Measurements from ENCODE around the gene JMJD8. TPM values are rescaled to one million over a fixed set of nuclear protein-coding genes. Genes with fewer than 3 reads are reported as not detected.
A peak's percentile ranks its signal among the peaks of the same experiment; 100 is the strongest.

The JMJD8 gene
- total and polyA plus RNA-seq, 12 donors = 50.8 to 137 (median 93.1) TPM

DNA sequence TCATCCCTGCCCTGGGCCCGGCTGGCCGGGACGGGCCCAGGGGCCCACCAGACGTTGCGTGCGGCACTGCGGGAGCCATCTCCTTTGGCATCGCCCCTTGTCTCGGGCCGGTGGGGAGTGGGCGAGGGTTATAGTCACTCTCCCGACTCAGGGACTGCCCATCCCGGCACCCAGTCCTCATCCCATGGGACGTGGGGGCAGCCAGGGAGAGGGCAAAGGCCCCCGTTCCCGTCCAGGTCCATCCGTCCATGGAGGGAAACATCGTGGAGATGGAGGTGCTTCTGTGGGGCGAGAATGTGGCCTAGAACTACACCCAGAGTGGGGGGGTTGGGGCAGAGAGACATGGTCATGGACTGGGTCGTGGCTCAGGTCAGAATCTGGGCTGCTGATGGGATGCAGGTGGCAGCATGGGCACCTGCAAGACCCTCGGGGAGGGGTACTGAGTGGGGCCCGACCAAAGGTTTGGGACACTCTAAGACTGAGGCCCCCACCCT lies 37.4 kb downstream of the JMJD8 start:
- intact Hi-C loops (cut with DNase I) = no loop called here
- no peaks in the 10 kb centered on the region for H3K36me3 ChIP-seq (replicated peaks in 1 of 2)
- no peak for TF ChIP-seq POLR2A (IDR thresholded peaks at IDR 0.05)
- no peak for TF ChIP-seq CTCF (IDR thresholded peaks at IDR 0.05)
- peaks cover 70 to 80% of the 10 kb centered on the region in 2 donors for H3K4me1 ChIP-seq (replicated peaks in 1 of 2)
- H3K9me3 ChIP-seq (replicated peaks in 1 of 3) = no peaks in the 10 kb centered on the region
- no peak overlapping the region for H3K4me3 ChIP-seq
- WGBS, 4 donors = 74 to 88% (median 80%) methylated on average over 14 to 22 of the region's 22 CpGs
- no peaks in the 10 kb centered on the region for H3K27me3 ChIP-seq
- no peak for DNase-seq
- H3K27ac ChIP-seq = peak overlapping the region; percentile 37 to 95 (median 74)

- 53 to 63% (median 61%) methylated on average over 25 to 32 of the region's 32 CpGs for WGBS, 4 donors
- peak in 6 of 7 donors; percentile 83 to 91 (median 89) for DNase-seq
- no peaks in the 10 kb centered on the region for H3K27me3 ChIP-seq
- peaks cover 70 to 74% of the 10 kb centered on the region in 2 donors for H3K4me1 ChIP-seq (replicated peaks in 1 of 2)
- H3K36me3 ChIP-seq (replicated peaks in 1 of 2) = no peaks in the 10 kb centered on the region
- TF ChIP-seq CTCF (IDR thresholded peaks at IDR 0.05) (no peak), POLR2A (IDR thresholded peaks at IDR 0.05) (peak in 1 of 2 donors; percentile 36)
- H3K4me3 ChIP-seq = no peak overlapping the region
- no peaks in the 10 kb centered on the region for H3K9me3 ChIP-seq (replicated peaks in 1 of 3)
- peak overlapping the region; percentile 37 to 95 (median 74) for H3K27ac ChIP-seq
- intact Hi-C loops (cut with DNase I) = no loop called here
Measured at GRCh38 chr16:645852-646678, 38.1 kb downstream of the JMJD8 start.

DNA sequence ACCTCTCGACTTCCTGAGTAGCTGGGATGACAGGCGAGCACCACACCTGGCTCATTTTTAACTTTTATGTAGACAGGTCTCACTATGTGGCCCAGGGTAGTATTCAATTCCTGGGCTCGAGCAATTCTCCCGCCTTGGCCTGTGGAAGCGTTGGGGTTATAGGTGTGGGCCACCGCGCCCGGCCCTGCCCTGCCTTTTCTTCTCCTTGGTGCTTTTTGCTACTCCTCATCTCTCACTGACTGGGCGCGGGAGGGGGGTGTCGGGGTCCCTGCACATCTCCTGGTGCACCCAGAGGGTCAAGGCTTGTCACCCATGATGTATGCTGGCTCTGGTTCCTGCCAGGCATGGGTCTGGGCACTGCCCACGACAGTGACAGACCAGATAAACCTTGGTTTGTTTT lies 39.6 kb downstream of the JMJD8 start:
- TF ChIP-seq CTCF (IDR thresholded peaks at IDR 0.05) (no peak), POLR2A (IDR thresholded peaks at IDR 0.05) (peak in 1 of 2 donors; percentile 2)

DNA sequence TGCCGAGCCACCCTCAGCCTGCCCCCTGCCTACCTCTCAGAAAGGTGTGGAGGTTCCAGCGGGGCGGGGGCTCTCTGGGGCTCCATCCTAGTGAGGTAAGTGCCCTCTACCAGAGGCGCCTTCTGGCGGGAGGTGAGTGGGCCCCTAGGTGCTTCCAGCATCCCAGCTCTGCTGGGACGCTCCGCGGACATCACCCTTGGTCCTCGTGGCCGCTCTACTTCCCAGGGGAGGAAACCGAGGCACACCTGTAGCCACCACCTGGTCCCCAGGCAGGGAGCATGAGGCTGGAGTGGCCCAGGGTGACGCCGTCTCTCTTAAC lies 41.1 kb downstream of the JMJD8 start:
- no peaks in the 10 kb centered on the region for H3K27me3 ChIP-seq
- H3K9me3 ChIP-seq (replicated peaks in 1 of 3) = no peaks in the 10 kb centered on the region
- TF ChIP-seq POLR2A (IDR thresholded peaks at IDR 0.05) (no peak), CTCF (IDR thresholded peaks at IDR 0.05) (no peak)
- no peaks in the 10 kb centered on the region for H3K36me3 ChIP-seq (replicated peaks in 1 of 2)
- peaks cover 67 to 70% of the 10 kb centered on the region in 2 donors for H3K4me1 ChIP-seq (replicated peaks in 1 of 2)
- intact Hi-C loops (cut with DNase I) = no loop called here
- WGBS, 4 donors = 61 to 69% (median 65%) methylated on average over 3 to 13 of the region's 13 CpGs
- peak overlapping the region; percentile 85 to 100 (median 93) for H3K27ac ChIP-seq
- DNase-seq = no peak
- peak overlapping the region in 2 of 4 donors; percentile 43 to 97 for H3K4me3 ChIP-seq

More for the DNA sequence above, 39.6 kb downstream of the JMJD8 start:
- H3K4me1 ChIP-seq (replicated peaks in 1 of 2) = peaks cover 63 to 68% of the 10 kb centered on the region in 2 donors
- no peak overlapping the region for H3K4me3 ChIP-seq
- no peaks in the 10 kb centered on the region for H3K9me3 ChIP-seq (replicated peaks in 1 of 3)
- no peak for DNase-seq
- WGBS, 4 donors = 79 to 88% (median 83%) methylated on average over 9 to 12 of the region's 12 CpGs
- H3K27ac ChIP-seq = peak overlapping the region in 3 of 5 donors; percentile 68 to 95 (median 92)
- intact Hi-C loops (cut with DNase I) = no loop called here
- no peaks in the 10 kb centered on the region for H3K36me3 ChIP-seq (replicated peaks in 1 of 2)
- no peaks in the 10 kb centered on the region for H3K27me3 ChIP-seq

Measured in adrenal gland (tissue), 12 donors.